ENCODE results near the gene WSB1. TPM values are rescaled to one million over a fixed set of nuclear protein-coding genes. Genes with fewer than 3 reads are reported as not detected.
"Not testable (repeated sequence)": the region's sequence is repeated elsewhere in the genome, so short reads cannot be mapped to it uniquely, and the experiment has no call there.

The WSB1 gene
- total RNA-seq, 1 donor from 2014 or later = 47.1 TPM

DNA sequence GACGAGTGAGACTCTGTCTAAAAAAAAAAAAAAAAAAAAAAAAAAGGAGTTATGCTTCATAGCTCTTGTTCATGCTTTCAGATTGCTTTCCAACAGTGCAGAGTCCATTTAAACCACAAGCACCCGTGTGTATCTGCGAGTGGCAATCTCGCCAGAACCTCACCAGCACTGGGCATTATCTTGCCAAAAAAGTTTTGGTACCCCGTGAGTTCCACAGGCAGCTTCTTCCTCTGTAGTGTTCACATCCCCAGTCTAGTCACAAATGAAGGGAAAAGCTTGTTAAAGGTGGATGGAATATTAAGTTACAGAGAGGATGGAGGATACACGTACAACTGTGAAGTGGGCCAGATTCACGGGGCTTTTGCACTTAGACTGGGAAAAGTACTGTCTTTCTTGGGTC lies 33.5 kb downstream of the WSB1 start:
- intact Hi-C loops (cut with DNase I) = no loop called here
- ATAC-seq (ENCODE audit: poor library complexity) = no peak
- no peak for DNase-seq

DNA sequence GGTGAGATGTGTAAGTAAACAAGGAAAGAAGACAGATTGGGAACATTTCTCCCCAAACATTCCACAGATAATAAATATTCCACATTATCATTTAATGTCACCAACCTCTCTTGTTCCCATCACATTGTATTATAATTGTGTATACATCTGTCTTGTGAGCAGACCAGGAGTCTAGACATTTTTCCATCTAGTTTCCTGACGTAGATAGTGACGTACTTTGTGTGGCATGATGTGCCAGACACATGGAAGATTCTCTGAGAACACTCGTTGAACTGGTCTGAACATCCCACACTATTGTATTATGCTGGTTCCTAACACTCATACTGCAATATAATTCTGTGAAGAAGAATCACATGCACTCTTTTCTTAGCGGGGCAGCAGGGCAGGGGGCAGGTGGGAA lies 34.0 kb downstream of the WSB1 start:
- ATAC-seq (ENCODE audit: poor library complexity) (no peak), DNase-seq (no peak)
- intact Hi-C loops (cut with DNase I) = no loop called here

DNA sequence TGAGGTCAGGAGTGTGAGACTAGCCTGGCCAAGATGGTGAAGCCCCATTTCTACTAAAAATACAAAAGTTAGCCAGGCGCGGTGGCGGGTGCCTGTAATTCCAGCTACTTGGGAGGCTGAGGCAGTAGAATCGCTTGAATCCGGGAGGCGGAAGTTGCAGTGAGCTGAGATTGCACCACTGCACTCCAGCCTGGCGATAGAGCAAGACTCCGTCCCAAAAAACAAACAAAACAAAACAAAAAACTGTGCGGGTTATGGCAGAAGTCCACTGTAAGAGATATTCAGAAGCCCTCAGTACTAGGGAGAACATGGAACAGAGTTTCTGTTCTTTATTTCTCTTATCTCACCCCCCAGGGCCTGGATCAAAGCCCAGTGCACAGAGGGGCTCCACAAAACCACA lies 34.8 kb downstream of the WSB1 start:
- DNase-seq; ATAC-seq (ENCODE audit: poor library complexity); intact Hi-C loops (cut with DNase I): not testable (repeated sequence)

DNA sequence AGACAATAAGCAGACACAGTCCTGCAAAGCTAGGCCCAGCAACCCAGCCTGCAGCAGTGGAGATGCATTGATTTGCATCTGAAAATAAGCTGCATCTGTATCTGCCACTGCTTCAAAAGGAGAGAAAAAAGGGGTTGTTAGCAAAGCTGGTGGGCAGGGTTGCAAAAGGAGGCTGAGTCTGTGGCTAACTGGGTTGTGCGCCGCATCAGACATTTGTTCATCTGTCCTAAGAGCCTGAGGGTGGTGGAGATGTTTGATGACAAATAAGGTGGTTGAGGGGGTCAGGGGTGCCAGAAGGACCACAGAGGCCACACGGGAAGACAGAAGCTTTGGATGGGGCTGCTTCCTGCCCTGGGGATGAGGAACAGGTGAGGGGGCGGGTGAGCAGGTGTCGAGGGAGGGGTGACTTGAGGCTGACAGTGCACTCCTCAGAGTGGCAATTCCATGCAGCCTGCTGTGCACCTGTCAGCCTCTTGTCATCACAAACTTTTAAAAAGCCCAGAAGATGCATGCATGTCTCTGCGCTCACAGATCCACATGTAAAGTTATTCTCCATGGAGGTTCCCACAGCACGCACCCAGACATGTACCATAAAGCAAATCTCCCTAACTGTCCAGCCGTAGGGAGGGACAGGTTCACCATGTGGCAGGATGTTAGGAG lies 35.4 kb downstream of the WSB1 start:
- intact Hi-C loops (cut with DNase I) = no loop called here
- no peak for ATAC-seq (ENCODE audit: poor library complexity)
- no peak for DNase-seq

DNA sequence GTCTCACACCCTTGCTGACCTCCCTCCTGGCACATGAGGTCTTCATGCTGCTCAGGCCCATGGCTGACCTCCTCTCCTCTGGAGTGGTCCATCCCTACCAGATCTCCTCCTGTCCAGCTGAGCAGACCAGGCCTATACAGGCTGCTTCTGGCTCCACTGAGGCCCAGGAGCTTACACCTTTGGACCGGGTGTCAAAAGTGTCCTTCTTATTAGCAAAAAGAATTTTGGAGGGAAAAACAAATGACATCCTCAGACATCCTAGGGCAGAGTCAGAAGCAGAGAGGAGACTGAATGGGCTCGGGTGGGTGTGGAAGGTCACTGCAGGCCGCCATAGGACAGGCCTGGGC lies 38.1 kb downstream of the WSB1 start:
- intact Hi-C loops (cut with DNase I) = loop anchor here (2.0 to 5.0 kb wide), 2 partner anchors 37 to 85 kb away; partner anchors contain the start of gene WSB1
- ATAC-seq (ENCODE audit: poor library complexity) (no peak), DNase-seq (no peak)

DNA sequence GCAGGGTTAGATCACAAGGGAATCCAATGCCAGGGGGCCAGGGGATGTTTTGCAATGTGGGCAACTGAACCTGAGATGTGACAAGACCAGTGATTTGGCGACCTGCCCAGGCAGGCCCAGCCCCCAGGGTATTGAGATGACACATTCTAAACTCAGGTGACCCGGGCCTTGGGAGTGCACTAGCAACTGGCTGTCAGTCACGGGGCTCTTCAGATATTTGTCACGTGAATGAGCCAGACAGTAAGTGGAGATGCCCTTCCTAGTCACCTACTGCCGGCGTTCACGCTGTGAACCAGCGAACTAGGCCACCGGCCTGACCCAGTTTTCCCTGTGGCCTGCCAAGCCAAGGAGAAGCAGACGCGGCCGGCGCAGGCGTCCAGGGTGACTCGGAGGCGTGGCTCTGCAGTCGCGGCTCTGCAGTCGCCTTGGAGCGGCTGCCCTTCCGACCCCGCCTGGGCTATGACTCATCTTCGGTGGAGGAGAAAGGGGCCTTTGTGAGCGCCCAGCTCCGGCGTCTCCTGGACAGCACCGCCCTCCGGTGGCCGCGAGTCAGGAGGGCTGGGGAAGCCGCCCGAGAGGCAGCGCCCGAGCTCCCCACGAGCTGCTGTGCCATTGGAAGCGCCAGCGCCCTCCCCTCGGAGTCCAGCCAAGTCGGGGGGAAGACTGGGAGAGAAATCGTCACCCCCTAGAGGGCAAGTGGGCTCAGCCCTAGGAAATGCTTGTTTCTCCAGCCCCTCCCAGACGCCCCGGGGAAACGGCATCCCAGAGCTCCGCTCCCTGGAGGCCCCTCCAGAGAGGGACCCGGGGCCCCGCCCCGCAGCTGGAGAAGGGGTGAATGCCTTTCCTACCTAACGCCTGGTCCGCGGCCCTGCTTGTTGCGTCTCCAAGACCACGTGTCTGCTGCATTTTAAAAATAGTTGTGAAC lies 38.8 kb downstream of the WSB1 start:
- DNase-seq = peak; percentile 99
- ATAC-seq (ENCODE audit: poor library complexity) = peak; percentile 97
- intact Hi-C loops (cut with DNase I) = loop anchor here (2.0 to 5.0 kb wide), 2 partner anchors 38 to 85 kb away; partner anchors contain the start of gene WSB1

DNA sequence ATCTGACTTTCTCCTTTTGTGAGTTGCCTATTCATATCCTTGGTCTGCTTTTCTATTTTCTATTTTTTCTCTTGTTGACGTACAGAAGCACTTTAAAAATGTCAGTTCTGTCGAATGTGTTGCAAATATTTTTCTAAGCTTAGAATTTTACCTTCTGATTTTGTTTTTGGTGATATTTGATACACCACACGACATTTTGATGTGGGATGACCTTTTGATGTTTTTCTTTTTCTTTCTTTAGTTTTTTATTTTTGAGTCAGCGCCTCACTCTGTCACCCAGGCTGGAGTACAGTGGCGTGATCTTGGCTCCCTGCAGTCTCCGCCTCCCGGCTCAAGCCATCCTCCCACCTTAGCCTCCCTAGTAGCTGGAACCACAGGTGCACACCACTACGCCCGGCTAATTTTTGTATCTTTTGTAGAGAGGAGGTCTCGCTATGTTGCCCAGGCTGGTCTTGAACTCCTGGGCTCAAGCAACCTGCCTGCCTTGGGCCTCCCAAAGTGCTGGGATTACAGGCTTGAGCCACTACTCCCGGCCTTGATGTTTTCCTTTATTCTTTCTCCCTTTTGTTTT lies 39.6 kb downstream of the WSB1 start:
- intact Hi-C loops (cut with DNase I) = loop anchor here (2.0 to 5.0 kb wide), 2 partner anchors 39 to 86 kb away; partner anchors contain the start of gene WSB1
- DNase-seq (no peak), ATAC-seq (ENCODE audit: poor library complexity) (no peak)

DNA sequence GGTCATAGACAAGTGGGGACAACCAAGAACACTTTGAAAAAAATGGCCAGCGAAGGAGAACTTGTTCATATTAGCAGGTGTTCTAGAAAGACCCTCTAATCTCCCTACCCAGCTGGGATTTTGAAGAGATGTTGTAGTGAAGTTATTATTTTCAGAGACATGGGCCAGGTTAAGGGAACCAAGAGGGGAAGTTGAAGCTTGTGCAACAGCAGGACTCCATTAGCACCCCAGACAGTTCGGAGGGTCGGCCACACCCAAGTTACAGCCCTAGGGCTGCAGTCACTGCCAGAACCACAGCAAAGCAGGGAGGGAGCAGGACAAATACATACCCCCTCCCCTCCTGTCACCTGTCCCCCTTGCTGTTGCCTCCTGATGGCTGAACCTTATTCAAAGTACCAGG lies 42.3 kb downstream of the WSB1 start:
- ATAC-seq (ENCODE audit: poor library complexity) (no peak), DNase-seq (no peak)
- intact Hi-C loops (cut with DNase I) = no loop called here

DNA sequence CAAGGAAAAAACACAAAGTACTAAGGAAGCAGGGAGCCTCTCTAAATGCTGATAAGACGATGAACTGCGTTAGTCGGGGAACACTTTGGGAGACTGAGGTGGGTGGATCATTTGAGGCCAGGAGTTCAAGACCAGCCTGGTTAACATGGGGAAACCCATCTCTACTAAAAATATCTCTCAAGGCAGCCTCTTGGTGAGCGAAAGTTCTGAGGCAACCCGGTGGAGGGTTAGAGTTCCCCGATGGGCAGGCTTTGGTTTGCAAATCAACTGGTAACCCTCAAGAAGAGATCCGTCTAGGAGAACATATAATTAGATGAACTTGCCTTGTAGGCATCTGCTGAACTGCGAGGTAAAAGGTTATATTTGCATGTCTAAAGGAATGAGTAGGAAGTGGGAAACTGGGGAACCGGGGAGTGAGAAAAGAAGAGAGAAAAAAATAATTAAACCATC lies 44.6 kb downstream of the WSB1 start:
- intact Hi-C loops (cut with DNase I) = no loop called here
- ATAC-seq (ENCODE audit: poor library complexity) (no peak), DNase-seq (no peak)

DNA sequence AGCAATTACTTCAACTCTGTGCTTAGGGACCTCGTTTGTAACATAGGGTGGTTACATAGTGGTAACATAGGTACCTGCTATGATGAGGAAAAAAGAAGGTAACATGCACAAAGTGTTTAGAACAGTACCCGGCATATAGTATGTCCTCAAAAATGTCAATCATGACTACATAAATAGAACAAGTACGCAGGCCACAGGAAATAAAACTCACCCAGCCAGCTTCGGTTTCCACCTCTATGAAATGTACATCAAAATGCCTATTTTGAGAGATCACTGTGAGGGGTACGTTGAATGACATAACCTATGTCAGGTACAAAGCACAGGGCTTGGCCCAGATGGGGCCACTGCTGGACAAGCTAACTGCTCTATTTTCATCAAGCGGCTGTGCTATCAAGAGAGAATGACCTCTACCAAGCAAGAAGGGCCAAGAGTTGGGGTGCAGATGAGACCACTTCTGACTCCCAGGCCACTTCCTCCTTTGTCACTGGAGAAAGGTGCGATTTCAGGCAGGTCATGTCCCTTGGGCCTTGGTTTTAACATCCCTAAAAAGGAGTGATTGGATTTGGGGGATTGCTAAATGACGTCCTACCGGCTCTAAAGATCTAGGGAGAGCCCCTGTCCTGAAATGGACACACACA lies 45.4 kb downstream of the WSB1 start:
- intact Hi-C loops (cut with DNase I) = no loop called here
- no peak for DNase-seq
- ATAC-seq (ENCODE audit: poor library complexity) = no peak

DNA sequence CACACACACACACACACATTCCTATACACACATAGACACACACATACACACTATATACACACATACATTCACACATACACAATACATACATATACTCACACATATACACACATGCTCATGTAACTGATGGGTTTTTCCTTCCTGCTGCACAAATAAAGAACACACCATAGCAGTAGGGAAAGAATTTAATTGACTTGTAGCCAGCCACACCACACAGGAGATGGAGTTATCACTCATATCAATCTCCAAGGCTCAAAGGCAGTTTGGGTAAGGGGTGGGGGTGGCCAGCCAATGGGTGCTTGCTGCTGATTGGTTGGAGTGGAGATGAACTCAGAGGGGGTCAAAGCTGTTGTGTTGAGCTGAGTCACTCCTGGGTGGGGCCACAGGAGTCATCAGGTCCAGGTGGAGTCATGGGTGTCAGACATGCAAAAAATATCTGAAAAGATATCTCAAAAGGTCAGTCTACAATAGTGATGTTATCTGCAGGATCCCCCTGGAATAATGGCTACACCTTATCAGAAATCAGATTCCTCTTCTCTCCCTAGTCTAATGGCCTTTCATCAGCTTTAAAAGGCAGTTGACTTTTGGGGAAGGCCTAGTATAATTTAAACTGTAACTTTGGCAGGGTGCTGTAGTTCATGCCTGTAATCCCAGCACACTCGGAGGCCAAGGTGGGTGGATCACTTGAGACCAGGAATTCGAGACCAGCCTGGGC lies 46.1 kb downstream of the WSB1 start:
- no peak for DNase-seq
- no peak for ATAC-seq (ENCODE audit: poor library complexity)
- intact Hi-C loops (cut with DNase I) = loop anchor here (5.0 kb wide), 1 partner anchor 98 kb away; no protein-coding TSS in a partner anchor

DNA sequence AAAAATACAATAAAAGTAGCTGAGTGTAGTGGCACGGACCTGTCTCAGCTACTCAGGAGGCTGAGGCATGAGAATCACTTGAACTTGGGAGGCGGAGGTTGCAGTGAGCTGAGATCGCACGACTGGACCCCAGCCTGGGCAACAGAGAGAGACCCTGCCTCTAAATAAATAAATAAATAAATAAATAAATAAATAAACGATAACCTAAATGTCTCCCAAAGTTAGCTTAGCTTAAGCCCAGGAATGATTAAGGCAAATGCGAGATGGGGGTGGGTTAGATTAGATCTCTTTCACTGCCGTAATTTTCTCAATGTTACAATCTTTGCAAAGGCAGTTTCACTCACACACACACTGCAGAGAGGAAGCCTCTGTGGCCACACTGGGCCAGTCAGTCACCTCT lies 46.7 kb downstream of the WSB1 start:
- no peak for DNase-seq
- intact Hi-C loops (cut with DNase I) = loop anchor here (5.0 kb wide), 1 partner anchor 98 kb away; no protein-coding TSS in a partner anchor
- no peak for ATAC-seq (ENCODE audit: poor library complexity)

DNA sequence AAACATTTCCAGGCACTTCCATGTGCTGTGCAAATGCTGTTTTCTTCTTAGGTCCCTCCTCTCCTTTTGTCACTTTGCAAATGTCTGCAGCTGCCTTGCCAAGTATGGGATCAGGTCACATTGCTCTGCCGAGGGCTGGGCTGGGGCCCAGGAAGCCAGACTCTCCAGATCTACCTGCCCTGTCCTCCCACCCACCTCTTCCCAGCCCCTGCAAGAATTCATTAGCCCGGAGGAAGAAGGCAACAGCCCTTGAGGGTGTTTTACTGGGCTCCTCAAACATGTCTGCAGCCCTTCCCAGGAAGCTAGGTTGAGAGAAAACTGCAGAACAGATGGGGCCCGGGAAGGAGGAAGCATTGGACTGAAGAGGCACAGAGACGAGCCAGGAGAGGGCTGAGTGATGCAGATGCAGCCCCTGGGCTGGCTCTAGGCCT lies 47.1 kb downstream of the WSB1 start:
- ATAC-seq (ENCODE audit: poor library complexity) (peak; percentile 69), DNase-seq (no peak)

DNA sequence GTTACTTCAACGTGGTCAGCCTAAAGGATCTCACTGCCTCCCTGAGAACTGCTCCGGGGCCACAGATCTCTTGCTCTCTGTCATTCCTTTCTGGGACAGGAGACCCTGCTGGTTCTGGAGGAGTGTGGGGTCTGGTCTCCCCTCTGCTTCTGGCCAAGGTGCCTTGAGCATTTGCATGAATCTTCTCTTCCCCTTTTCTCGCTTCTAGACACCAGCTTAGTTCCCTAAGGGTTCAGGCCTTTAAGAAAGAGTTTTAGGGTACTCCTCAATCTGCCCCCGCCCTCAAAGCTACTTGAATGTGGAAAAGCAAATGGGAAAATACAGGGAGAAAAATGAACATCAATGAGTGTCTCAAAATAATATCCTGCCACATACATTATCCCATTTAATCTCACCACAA lies 48.1 kb downstream of the WSB1 start:
- intact Hi-C loops (cut with DNase I) = loop anchor here (5.0 kb wide), 1 partner anchor 100 kb away; no protein-coding TSS in a partner anchor
- ATAC-seq (ENCODE audit: poor library complexity) (no peak), DNase-seq (no peak)

More for the DNA sequence above, 47.1 kb downstream of the WSB1 start:
- intact Hi-C loops (cut with DNase I) = loop anchor here (5.0 kb wide), 1 partner anchor 99 kb away; no protein-coding TSS in a partner anchor

DNA sequence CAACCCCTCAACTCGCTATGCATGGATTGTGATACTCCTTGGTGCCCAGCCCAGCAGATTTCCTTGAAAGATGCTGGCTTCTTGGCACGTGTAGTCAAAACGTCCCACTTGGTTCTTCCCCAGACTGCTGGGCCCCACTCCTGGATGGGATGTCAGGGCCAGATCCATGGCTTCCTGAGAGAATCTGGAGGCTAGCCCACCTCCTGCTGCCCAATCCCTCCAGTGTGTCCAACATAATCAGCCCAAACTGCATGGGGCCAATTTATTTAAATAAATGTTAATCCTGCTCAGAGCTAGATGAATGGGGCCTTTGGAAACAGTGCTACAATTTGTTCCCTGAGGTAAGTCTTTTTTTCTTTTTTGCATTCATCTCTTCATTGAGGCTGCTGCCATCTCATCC lies 49.4 kb downstream of the WSB1 start:
- ATAC-seq (ENCODE audit: poor library complexity) = no peak
- intact Hi-C loops (cut with DNase I) = loop anchor here (5.0 kb wide), 1 partner anchor 101 kb away; no protein-coding TSS in a partner anchor

DNA sequence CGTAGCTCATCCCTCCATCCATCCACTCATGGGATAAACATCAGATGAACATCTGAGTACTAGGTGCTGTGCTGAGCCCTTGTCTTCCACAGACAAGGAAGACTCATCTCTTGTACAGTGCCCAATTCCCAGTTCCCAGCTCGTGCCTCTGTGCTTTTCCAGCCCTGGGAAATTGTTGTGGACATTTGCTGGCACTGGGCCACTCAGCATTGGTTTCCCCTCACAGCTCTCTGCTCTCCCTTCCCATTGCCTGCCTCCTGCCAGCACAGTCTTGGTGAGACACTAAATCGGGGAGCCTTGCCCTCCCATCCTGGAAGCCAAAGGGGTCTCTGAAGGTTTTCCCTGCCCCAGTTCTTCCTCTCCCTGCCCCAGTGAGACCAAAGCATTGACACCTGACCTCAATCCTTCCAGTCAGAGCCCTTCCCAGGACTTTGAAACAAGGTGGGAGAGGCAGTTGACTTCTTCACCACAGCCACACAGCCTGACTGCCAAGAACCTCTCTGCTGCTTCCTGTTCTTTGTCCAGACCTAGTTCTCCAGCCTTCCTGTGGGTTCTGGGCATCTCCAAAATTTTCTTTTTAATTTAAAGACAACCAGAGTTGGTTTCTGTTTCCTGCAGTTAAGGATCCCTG lies 50.2 kb downstream of the WSB1 start:
- ATAC-seq (ENCODE audit: poor library complexity) (no peak), DNase-seq (no peak)
- intact Hi-C loops (cut with DNase I) = loop anchor here (5.0 kb wide), 1 partner anchor 102 kb away; no protein-coding TSS in a partner anchor

More for the DNA sequence above, 49.4 kb downstream of the WSB1 start:
- DNase-seq = no peak

DNA sequence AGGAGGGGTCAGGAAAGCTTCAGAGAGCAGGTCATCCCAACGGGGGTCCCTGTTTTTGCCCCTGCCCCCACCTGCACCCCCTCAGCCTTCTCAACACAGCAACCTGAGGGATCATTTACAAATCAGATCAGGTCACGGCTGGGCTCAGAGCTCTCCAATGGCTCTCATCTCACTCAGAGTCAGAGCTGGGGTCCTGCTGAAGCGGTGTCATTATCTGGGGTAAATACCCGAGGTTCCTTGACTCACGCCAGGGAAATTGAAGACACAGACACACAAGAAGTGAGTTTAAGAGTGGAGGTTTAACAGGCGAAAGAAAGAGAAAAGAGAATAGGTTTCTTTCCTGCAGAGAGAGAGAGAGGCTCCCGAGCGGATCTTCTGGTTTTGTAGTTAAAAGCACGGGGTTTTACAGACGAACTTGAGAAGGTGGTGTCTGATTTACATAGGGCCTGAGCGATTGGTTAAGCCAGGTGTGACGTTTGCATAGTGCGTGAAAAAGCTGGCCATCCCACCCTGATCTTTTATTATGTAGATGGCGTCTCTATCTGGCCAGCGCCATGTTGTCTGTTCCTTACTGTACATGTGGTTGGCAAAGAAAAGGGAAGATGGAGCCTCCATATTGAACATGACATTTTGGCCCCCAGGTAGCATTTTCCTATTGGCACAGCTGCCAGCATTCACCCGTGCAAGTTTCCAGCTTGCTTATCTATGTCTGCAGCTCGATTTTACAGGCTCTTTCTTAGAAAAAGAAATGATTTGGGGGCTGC lies 51.4 kb downstream of the WSB1 start:
- DNase-seq (no peak), ATAC-seq (ENCODE audit: poor library complexity) (no peak)
- intact Hi-C loops (cut with DNase I) = no loop called here
